HTERT RPE-1 (cell line): ENCODE data around the gene PKP3.

Experiments
- in situ Hi-C: fragments of 300-500 bp; cut with MboI; formaldehyde crosslinking; loops from 4 replicates; pipeline ENCODE4 v1.14.3; 2020; ENCODE audit warnings: low sequenced_read_pairs

Gene PKP3

GRCh38 chr11:442611-443081, 48.6 kb downstream of the PKP3 start:
- in situ Hi-C loops: no loop called here

GRCh38 chr11:443542-444199, 49.7 kb downstream of the PKP3 start:
- in situ Hi-C loops: no loop called here

GRCh38 chr11:444396-445144, 50.6 kb downstream of the PKP3 start:
- in situ Hi-C loops: no loop called here

GRCh38 chr11:445765-446588, 52.0 kb downstream of the PKP3 start:
- in situ Hi-C loops: no loop called here

- in situ Hi-C loops: no loop called here
These were observed 52.9 kb downstream of the PKP3 start for GRCh38 chr11:446891-447290.

GRCh38 chr11:447923-448731, 54.1 kb downstream of the PKP3 start:
- in situ Hi-C loops: no loop called here

- in situ Hi-C loops: no loop called here
These were observed 56.1 kb downstream of the PKP3 start, which contains the start of gene PTDSS2 for GRCh38 chr11:449889-450808. Gene PTDSS2 (plus strand): TSS chr11:450279. CDS start chr11:450456, 177 bp downstream.

- in situ Hi-C loops: no loop called here
These were observed 56.9 kb downstream of the PKP3 start for GRCh38 chr11:450809-451451.

- in situ Hi-C loops: no loop called here
These were observed 57.7 kb downstream of the PKP3 start for GRCh38 chr11:451738-452137.

- in situ Hi-C loops: no loop called here
These were observed 58.3 kb downstream of the PKP3 start for GRCh38 chr11:452203-452744.

GRCh38 chr11:452916-453527, 59.0 kb downstream of the PKP3 start:
- in situ Hi-C loops: no loop called here

GRCh38 chr11:453564-453963, 59.6 kb downstream of the PKP3 start:
- in situ Hi-C loops: no loop called here

GRCh38 chr11:454043-454442, 60.0 kb downstream of the PKP3 start:
- in situ Hi-C loops: no loop called here
